Measurements from ENCODE around the gene EDEM3.
"Not testable (repeated sequence)": the region's sequence is repeated elsewhere in the genome, so short reads cannot be mapped to it uniquely, and the experiment has no call there.

The EDEM3 gene

GRCh38 chr1:184680611-184681225 lies 73.9 kb downstream of the EDEM3 start:
- DNase-seq (ENCODE audit: extremely low read depth in 1 of 2, low read depth in 1 of 2), result not testable (repeated sequence)

GRCh38 chr1:184679472-184679871 lies 75.2 kb downstream of the EDEM3 start:
- DNase-seq (ENCODE audit: extremely low read depth in 1 of 2, low read depth in 1 of 2), result not testable (repeated sequence)

DNA sequence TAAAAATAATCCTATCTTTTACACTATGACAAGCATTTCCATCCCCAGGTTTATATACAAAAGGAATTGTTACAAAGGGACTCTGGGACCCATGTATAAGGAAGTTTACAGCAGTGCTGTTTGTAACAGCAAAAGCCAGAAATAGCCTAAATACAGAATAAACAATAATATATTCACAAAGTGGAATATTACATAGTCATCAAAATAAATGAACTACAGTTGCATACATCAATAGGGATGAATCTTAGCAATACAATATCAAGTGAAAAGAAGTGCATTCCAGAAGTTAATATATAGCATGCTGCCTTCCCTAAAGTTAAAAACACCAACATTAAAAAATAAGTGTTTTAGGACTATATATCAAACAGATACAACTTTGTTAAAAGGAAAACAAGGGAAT lies 77.3 kb downstream of the EDEM3 start:
- DNase-seq (ENCODE audit: extremely low read depth in 1 of 2, low read depth in 1 of 2), result no peak

- DNase-seq (ENCODE audit: extremely low read depth in 1 of 2, low read depth in 1 of 2), result no peak
These were observed 81.4 kb downstream of the EDEM3 start for GRCh38 chr1:184673305-184673704.

DNA sequence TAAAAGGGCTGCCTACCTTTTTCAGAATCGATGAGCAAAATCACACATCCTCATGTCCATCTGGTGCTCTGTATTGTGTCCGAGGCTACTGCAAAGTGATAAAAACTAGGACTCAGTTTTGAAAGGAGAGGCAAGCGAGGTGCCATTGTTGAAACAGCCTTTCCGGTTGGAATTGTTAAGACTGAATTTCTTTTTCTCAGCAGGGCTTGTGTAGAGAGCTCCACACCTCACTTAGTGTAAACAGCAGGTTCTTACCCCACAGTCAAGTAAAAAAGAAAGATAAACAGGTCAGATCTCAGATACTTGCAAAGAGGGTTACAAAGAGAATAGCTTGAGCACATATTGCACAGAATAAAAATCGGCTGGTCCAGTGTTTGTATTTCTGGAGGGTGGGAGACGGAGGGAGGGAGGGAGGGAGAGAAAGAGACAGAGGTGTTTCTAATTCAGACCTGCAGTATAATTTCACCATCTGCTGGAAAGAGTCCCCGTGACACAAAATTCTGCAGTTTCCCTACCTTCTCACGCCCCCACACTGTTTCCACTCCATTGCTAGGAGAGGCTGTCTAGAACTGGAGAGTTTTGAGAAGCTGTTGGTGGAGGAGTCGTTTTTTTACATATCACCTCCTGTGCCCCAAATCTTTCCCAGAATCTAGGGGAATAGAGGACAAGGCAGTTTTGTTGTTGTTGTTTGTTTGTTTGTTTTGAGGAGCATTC lies 82.5 kb downstream of the EDEM3 start:
- DNase-seq (ENCODE audit: extremely low read depth in 1 of 2, low read depth in 1 of 2), result no peak

DNA sequence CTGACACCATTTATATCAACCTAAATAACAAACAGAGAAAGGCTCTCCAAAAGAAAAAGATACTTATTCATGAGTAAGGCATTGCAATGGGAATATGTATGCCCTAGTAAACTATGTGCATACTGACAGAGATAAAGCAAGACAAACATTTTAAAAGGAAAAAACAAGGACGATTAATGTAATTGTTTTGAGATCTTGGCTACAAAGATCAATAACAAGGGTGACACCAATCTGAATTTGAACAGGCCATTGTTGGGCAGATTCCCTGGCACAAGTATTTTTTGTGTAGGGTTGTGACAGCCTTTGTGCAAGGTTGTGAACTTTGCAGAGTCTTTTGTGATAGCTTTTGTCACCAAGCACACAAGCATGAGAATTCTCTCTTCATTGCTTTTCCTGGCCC lies 85.3 kb downstream of the EDEM3 start:
- no peak for DNase-seq (ENCODE audit: extremely low read depth in 1 of 2, low read depth in 1 of 2)

- DNase-seq (ENCODE audit: extremely low read depth in 1 of 2, low read depth in 1 of 2), result no peak
These were observed 89.3 kb downstream of the EDEM3 start for GRCh38 chr1:184665360-184665759.

- DNase-seq (ENCODE audit: extremely low read depth in 1 of 2, low read depth in 1 of 2), result no peak
These were observed 90.0 kb downstream of the EDEM3 start for GRCh38 chr1:184664661-184665060.

GRCh38 chr1:184664042-184664660 lies 90.5 kb downstream of the EDEM3 start:
- DNase-seq (ENCODE audit: extremely low read depth in 1 of 2, low read depth in 1 of 2), result peak; percentile 9 to 28

DNA sequence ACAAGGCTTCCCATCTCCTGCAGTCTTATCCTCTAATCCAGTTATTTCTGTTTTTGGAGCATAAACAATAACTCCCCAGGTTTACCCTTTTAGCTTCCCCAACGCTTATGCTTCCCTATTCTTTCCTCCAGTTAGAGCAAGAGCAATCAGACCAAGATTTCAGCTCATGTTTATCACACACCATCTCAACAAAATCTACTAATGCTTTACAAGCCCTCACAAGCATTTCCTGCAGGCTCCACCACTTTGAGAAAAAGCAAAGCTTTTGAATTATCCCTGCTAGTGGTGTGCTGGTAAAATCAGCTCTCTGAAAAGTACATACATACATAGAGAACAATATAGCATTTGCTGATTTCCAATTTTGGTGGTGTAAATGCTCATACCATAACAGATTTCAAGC lies 92.9 kb downstream of the EDEM3 start:
- DNase-seq (ENCODE audit: extremely low read depth in 1 of 2, low read depth in 1 of 2), result no peak

GRCh38 chr1:184660462-184661191 lies 94.0 kb downstream of the EDEM3 start:
- DNase-seq (ENCODE audit: extremely low read depth in 1 of 2, low read depth in 1 of 2), result no peak

DNA sequence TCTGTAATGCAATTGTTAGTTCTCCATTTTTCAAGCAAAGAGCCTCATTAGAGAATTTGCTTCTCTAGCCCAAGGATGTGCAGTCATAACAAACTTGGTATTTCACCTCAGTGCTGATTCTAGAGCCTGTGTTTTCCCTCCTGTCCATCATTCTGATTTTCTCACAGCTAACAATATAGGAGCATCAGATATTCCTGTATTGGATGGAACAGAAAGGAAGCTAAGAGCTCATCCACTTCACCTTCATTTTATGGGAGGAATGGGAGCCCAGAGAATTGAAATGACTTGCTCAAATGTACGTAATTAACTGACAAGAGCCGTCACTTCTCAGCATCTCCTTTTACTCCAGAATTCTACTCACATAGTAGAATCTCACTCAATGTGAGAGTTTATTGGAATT lies 96.6 kb downstream of the EDEM3 start:
- DNase-seq (ENCODE audit: extremely low read depth in 1 of 2, low read depth in 1 of 2), result no peak

DNA sequence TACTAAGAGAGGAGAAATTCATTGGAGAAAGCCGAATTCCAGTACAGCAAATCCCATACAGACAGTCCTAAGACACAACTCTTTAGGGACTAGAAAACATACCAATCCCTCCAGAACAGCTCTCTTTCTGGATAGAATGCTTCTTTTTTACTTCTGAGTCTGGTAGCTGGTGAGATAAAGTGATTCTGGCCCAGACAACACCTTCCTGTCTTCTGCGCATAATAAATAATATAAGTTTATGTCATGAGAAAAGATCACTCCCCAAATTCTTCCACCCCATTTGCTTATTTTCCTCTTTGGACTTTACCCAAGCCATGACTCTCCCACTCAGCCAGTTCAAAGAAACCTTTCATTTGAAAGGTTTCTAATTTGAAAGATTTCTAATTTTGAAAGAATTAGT lies 98.4 kb downstream of the EDEM3 start:
- DNase-seq (ENCODE audit: extremely low read depth in 1 of 2, low read depth in 1 of 2), result no peak

GRCh38 chr1:184655185-184655584 lies 99.5 kb downstream of the EDEM3 start:
- no peak for DNase-seq (ENCODE audit: extremely low read depth in 1 of 2, low read depth in 1 of 2)

GRCh38 chr1:184650177-184650866 lies 104.3 kb downstream of the EDEM3 start:
- DNase-seq (ENCODE audit: extremely low read depth in 1 of 2, low read depth in 1 of 2), result no peak

GRCh38 chr1:184649451-184649888 lies 105.2 kb downstream of the EDEM3 start:
- no peak for DNase-seq (ENCODE audit: extremely low read depth in 1 of 2, low read depth in 1 of 2)

GRCh38 chr1:184648856-184649201 lies 105.8 kb downstream of the EDEM3 start:
- no peak for DNase-seq (ENCODE audit: extremely low read depth in 1 of 2, low read depth in 1 of 2)

DNA sequence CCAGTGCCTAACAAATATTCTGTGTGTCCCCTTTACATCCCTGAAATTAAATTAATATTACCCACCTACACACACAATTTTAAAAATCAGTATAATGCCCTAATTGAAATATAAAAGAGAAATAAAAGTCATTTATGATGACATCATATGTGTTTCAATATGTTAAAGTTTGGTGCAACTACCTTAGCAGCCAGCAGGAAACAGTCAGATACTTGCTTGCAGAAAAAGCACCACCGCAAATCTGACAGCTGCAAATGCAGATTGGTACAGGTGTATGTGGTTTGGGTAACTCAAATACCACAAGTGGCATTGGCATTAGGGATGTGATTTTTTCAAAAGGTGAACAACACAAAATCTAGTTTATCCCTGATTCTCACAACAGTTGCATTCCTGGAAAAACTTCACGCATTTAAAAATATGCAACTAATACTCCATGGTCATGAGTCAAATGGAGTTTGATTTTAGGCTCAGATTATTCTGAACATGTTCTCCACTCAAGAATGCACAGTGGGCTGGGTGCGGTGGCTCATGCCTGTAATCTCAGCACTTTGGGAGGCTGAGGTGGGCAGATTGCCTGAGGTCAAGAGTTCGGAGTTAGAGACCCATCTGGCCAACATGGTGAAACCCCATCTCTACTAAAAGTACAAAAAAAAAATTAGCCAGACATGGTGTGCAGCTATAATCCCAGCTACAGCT lies 106.3 kb downstream of the EDEM3 start:
- DNase-seq (ENCODE audit: extremely low read depth in 1 of 2, low read depth in 1 of 2), result no peak

GRCh38 chr1:184647471-184647870 lies 107.2 kb downstream of the EDEM3 start:
- no peak for DNase-seq (ENCODE audit: extremely low read depth in 1 of 2, low read depth in 1 of 2)

GRCh38 chr1:184646824-184647223 lies 107.8 kb downstream of the EDEM3 start:
- DNase-seq (ENCODE audit: extremely low read depth in 1 of 2, low read depth in 1 of 2), result no peak
